Measurements from ENCODE around the gene TSHR. TPM values are rescaled to one million over a fixed set of nuclear protein-coding genes. Genes with fewer than 3 reads are reported as not detected.

Gene TSHR
- total RNA-seq, 4 donors from 2014 or later: not detected

DNA sequence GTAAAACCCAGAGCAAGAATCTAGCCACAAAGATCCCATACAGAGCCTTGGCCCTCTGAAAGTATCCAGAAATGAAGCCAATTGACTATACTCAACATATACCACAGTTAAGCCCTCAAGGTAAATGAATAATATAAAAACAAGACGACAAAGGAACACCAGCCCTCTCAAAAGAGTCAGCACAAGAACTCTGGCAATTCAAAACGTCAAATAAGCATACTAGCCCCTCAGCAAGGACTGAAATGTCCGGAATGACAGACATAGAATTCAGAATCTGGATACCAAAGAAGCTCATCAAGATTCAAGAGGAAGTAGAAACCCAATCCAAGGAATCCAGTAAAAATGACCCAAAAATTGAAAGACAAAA is 215.4 kb downstream of the TSHR start:
- H3K36me3 ChIP-seq: no peaks in the 10 kb centered on the region
- H3K4me1 ChIP-seq: peaks cover 20% of the 10 kb centered on the region
- TF ChIP-seq POLR2AphosphoS5 (IDR thresholded peaks at IDR 0.05) (no peak), POLR2A (IDR thresholded peaks at IDR 0.05) (no peak), EP300 (IDR thresholded peaks at IDR 0.05) (no peak)
- TF ChIP-seq, protein P1, sequence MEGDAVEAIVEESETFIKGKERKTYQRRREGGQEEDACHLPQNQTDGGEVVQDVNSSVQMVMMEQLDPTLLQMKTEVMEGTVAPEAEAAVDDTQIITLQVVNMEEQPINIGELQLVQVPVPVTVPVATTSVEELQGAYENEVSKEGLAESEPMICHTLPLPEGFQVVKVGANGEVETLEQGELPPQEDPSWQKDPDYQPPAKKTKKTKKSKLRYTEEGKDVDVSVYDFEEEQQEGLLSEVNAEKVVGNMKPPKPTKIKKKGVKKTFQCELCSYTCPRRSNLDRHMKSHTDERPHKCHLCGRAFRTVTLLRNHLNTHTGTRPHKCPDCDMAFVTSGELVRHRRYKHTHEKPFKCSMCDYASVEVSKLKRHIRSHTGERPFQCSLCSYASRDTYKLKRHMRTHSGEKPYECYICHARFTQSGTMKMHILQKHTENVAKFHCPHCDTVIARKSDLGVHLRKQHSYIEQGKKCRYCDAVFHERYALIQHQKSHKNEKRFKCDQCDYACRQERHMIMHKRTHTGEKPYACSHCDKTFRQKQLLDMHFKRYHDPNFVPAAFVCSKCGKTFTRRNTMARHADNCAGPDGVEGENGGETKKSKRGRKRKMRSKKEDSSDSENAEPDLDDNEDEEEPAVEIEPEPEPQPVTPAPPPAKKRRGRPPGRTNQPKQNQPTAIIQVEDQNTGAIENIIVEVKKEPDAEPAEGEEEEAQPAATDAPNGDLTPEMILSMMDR (IDR thresholded peaks at IDR 0.05): no peak
- H3K27me3 ChIP-seq: no peaks in the 10 kb centered on the region
- H3K4me3 ChIP-seq: peak overlapping the region; percentile 81
- H3K27ac ChIP-seq: peak overlapping the region; percentile 96
- no peaks in the 10 kb centered on the region for H3K9me3 ChIP-seq
- WGBS: 7% methylated on average over 3 of the region's 3 CpGs
- no peak for DNase-seq (ENCODE audit: low spot score in 2 of 2)

DNA sequence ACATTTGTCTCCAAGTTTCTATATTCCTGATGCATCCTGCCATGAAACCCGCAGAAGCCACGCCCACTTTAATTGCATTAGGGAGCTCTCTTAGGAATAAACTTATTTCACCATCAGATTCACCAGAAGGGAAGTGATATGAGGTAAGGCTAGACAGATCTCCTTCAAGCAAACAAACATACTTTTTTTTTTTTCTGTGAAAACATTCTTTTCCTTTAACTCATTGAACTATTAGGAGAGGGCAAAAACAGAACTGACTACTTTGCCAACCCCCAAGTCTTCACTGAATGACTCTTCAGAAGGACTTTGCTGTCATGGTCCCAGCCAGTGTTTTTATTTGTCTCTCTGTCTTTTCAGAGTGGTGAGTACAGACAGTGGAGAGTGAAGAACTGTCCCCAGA is 216.9 kb downstream of the TSHR start:
- Histone ChIP-seq H3K4me1 (peaks cover 20% of the 10 kb centered on the region), H3K27me3 (no peaks in the 10 kb centered on the region), H3K27ac (no peak overlapping the region), H3K4me3 (no peak overlapping the region), H3K9me3 (no peaks in the 10 kb centered on the region), H3K36me3 (no peaks in the 10 kb centered on the region)
- TF ChIP-seq EP300 (IDR thresholded peaks at IDR 0.05) (no peak), POLR2A (IDR thresholded peaks at IDR 0.05) (no peak), POLR2AphosphoS5 (IDR thresholded peaks at IDR 0.05) (no peak)
- TF ChIP-seq, protein P1 (IDR thresholded peaks at IDR 0.05): no peak
- 67% methylated on average over 2 of the region's 2 CpGs for WGBS
- no peak for DNase-seq (ENCODE audit: low spot score in 2 of 2)

DNA sequence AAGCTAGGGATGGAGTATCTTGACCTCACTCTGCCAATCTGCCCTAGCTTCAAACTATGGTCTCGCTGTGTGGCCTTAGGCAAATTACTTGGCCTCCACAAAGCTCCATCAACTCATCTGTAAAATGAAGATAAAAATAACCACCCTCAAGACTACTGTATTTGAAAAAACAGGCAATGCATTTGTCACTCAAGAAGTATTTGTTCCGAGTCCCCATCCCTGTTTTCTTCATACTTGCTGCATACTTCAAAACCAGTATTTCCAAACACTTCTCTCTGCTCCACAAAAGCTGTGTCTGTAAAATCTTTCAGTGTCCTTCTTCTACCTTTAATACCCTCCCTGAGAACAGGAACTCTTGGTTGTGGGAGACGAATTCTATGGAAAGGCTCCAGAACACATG is 217.5 kb downstream of the TSHR start:
- no peak overlapping the region for H3K27ac ChIP-seq
- H3K9me3 ChIP-seq: no peaks in the 10 kb centered on the region
- H3K4me1 ChIP-seq: peaks cover 20% of the 10 kb centered on the region
- no peaks in the 10 kb centered on the region for H3K36me3 ChIP-seq
- WGBS: 79% methylated on average over 3 of the region's 3 CpGs
- no peaks in the 10 kb centered on the region for H3K27me3 ChIP-seq
- no peak for TF ChIP-seq POLR2A (IDR thresholded peaks at IDR 0.05)
- TF ChIP-seq EP300 (IDR thresholded peaks at IDR 0.05): no peak
- TF ChIP-seq, protein P1 (IDR thresholded peaks at IDR 0.05): no peak
- TF ChIP-seq POLR2AphosphoS5 (IDR thresholded peaks at IDR 0.05): no peak
- H3K4me3 ChIP-seq: no peak overlapping the region
- no peak for DNase-seq (ENCODE audit: low spot score in 2 of 2)

DNA sequence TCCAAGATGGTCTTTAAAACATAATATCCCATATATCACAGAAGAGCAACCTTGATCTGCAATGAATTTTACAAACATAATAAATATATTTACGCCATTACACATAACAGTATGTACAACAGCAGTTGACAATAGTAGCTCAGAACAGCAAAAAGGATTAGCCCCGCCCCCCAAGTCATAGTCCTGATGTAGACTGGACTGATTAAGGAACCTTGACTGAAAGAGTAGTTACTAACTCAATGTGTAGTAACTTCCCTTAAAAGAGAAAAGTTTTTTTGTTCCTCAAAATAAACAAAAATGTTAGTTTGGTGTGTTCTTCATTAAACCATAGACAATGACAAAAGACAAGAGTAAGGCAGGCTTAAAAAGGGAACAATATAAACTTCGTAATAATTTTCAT is 220.8 kb downstream of the TSHR start:
- H3K9me3 ChIP-seq: no peaks in the 10 kb centered on the region
- WGBS: 92% methylated on average over 3 of the region's 3 CpGs
- DNase-seq (ENCODE audit: low spot score in 2 of 2): no peak
- no peak overlapping the region for H3K4me3 ChIP-seq
- no peak overlapping the region for H3K27ac ChIP-seq
- H3K4me1 ChIP-seq: peaks cover 1% of the 10 kb centered on the region
- peaks cover 12% of the 10 kb centered on the region for H3K36me3 ChIP-seq
- TF ChIP-seq POLR2A (IDR thresholded peaks at IDR 0.05) (no peak), POLR2AphosphoS5 (IDR thresholded peaks at IDR 0.05) (no peak), EP300 (IDR thresholded peaks at IDR 0.05) (no peak)
- TF ChIP-seq, protein P1 (IDR thresholded peaks at IDR 0.05): no peak
- no peaks in the 10 kb centered on the region for H3K27me3 ChIP-seq

DNA sequence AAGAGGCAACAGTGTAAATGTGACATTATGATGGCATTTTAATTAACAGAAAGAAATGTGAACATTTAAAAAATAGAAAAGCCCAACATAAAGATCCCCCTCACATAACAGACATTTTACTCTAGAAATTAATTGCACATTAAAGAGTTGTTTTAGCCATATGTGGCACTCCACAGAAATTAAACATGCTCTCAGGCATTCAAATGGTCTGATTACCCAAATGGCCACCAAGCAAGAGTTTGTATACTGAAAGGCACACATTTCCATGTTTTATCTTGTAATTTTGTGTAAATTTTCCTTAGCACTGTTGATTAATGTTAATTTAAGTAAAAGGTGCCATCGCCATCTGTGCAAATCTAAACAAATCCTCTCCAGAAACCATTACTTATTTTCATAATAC is 221.8 kb downstream of the TSHR start:
- H3K27ac ChIP-seq: no peak overlapping the region

More for the DNA sequence above, 221.8 kb downstream of the TSHR start:
- Histone ChIP-seq H3K36me3 (peaks cover 15% of the 10 kb centered on the region), H3K27me3 (no peaks in the 10 kb centered on the region), H3K4me3 (no peak overlapping the region), H3K4me1 (no peaks in the 10 kb centered on the region), H3K9me3 (no peaks in the 10 kb centered on the region)
- 93% methylated on average over 1 of the region's 1 CpG for WGBS
- no peak for DNase-seq (ENCODE audit: low spot score in 2 of 2)
- TF ChIP-seq, protein P1 (IDR thresholded peaks at IDR 0.05): no peak
- TF ChIP-seq POLR2AphosphoS5 (IDR thresholded peaks at IDR 0.05) (no peak), EP300 (IDR thresholded peaks at IDR 0.05) (no peak), POLR2A (IDR thresholded peaks at IDR 0.05) (no peak)

All from suprapubic skin (tissue), 4 donors.